Testis (tissue), 3 donors: ENCODE measurements around the gene ASTN1. TPM values are rescaled to one million over a fixed set of nuclear protein-coding genes. Genes with fewer than 3 reads are reported as not detected.

Source experiments
- DNase-seq: peaks from one replicate; pipeline ENCODE4 v3.0.0-alpha.2; 2019
- H3K27ac ChIP-seq, 2 donors: fragments of 200-600 bp; sonication (generic); one replicate each; pipeline ENCODE4 v1.5.1; 2019
- H3K27me3 ChIP-seq: fragments of 200-600 bp; sonication (generic); one replicate; pipeline ENCODE4 v1.5.1; 2019
- H3K36me3 ChIP-seq: fragments of 200-600 bp; sonication (generic); one replicate; pipeline ENCODE4 v1.5.1; 2017; ENCODE audit warnings: low read depth; ENCODE audit errors: missing control alignments
- H3K4me1 ChIP-seq: fragments of 200-600 bp; sonication (generic); one replicate; pipeline ENCODE4 v1.5.1; 2019
- H3K4me3 ChIP-seq, 2 donors: fragments of 200-600 bp; sonication (generic); one replicate each; pipeline ENCODE4 v1.5.1; 2017 to 2019
- H3K9me3 ChIP-seq: fragments of 200-600 bp; sonication (generic); one replicate; pipeline ENCODE4 v1.5.1; 2017
- POLR2A ChIP-seq: fragments of 450-650 bp; IDR thresholded peaks from one replicate; pipeline ENCODE4 v1.6.1; 2017; ENCODE audit warnings: antibody characterized with exemption, mild to moderate bottlenecking, moderate library complexity
- WGBS, 2 donors: methylation state at CpG; one replicate each; pipeline ENCODE4 v1.1.5; 2018; 5-methylcytosine and 5-hydroxymethylcytosine counted together
- intact Hi-C: fragments of 100-400 bp; cut with DNase I; formaldehyde crosslinking; loops from one replicate; pipeline ENCODE4 v1.15.1; 2023; ENCODE audit warnings: low total_unique reads
- polyA plus RNA-seq: library from polyadenylated mRNA; stranded (reverse); fragments of 350-450 nt; fragmentation: Illumina TruSeq; extraction: RNeasy Lipid Tissue Mini Kit (QIAGEN cat#74804); gene quantifications from one replicate; pipeline ENCODE4 v1.2.3, GENCODE V29; 2014; ENCODE audit warnings: low read depth, low replicate concordance; ENCODE audit not compliant: insufficient read depth
- total RNA-seq, 2 donors: library from RNA; depleted of rRNA; stranded (reverse); fragments of >200 nt; gene quantifications; one replicate each; pipeline ENCODE4 v1.2.3, GENCODE V29; 2016
- TF ChIP-seq, protein P1 (sequence below), 3 experiments: fragments of 450-650 bp in 2 of 3; fragments of 200-600 bp in 1 of 3; sonication (generic) in 1 of 3; IDR thresholded peaks; one replicate each; pipeline ENCODE4 v1.5.1; 2016 to 2019; ENCODE audit warnings: antibody characterized with exemption in 3 of 3, mild to moderate bottlenecking in 2 of 3, moderate library complexity in 1 of 3

The ASTN1 gene
- total and polyA plus RNA-seq, 3 donors from 2014 or later = 1.2 to 2.7 (median 2.1) TPM

DNA sequence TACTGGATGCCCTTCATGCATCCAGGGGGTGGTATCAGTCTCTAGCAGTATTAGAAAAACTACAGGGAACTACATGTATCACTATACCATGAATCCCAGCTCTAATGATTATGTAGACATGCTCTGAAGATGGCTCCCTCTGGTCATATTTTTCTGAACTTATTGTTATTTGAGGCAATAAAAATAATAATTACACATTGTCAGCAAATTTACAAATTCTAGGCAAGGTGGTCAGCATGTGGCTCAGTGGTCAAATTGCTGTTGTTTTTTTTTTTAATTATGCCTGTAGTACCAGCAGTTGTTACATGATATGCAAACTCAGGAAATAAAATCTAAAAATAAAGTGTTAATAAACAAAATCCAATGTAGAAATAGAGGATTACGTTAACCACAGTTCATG is 22.5 kb downstream of the ASTN1 start:
- no peak for TF ChIP-seq POLR2A
- TF ChIP-seq, protein P1, sequence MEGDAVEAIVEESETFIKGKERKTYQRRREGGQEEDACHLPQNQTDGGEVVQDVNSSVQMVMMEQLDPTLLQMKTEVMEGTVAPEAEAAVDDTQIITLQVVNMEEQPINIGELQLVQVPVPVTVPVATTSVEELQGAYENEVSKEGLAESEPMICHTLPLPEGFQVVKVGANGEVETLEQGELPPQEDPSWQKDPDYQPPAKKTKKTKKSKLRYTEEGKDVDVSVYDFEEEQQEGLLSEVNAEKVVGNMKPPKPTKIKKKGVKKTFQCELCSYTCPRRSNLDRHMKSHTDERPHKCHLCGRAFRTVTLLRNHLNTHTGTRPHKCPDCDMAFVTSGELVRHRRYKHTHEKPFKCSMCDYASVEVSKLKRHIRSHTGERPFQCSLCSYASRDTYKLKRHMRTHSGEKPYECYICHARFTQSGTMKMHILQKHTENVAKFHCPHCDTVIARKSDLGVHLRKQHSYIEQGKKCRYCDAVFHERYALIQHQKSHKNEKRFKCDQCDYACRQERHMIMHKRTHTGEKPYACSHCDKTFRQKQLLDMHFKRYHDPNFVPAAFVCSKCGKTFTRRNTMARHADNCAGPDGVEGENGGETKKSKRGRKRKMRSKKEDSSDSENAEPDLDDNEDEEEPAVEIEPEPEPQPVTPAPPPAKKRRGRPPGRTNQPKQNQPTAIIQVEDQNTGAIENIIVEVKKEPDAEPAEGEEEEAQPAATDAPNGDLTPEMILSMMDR (IDR thresholded peaks at IDR 0.05) = no peak
- Histone ChIP-seq H3K36me3 (no peaks in the 10 kb centered on the region), H3K4me3 (no peak overlapping the region), H3K27ac (no peak overlapping the region), H3K9me3 (no peaks in the 10 kb centered on the region), H3K4me1 (no peaks in the 10 kb centered on the region), H3K27me3 (no peaks in the 10 kb centered on the region)
- intact Hi-C loops = no loop called here
- DNase-seq = no peak
- 59 to 91% methylated on average over 1 of the region's 1 CpG for WGBS, 2 donors

DNA sequence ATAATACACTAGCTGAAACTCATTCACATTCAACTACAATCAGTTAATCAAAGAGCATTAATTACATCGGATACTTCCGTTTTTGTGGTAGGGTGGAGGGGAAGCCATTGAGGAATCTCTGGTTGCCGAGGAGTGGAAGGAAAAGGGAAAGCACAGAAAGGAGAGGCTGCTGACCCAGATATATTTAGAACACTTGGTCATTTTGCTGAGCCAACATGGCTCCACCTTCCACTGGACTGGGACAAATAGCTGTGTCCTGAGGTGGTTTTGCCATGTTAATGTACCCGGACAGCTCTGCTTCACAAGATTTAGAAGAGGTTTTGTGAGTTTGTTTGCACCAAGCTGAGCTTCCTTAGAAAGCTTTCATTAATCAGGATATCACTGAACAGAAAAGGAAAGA is 26.2 kb downstream of the ASTN1 start:
- WGBS, 2 donors = 91% methylated on average over 4 of the region's 4 CpGs
- Histone ChIP-seq H3K9me3 (no peaks in the 10 kb centered on the region), H3K27me3 (no peaks in the 10 kb centered on the region), H3K36me3 (no peaks in the 10 kb centered on the region), H3K4me3 (no peak overlapping the region), H3K4me1 (no peaks in the 10 kb centered on the region), H3K27ac (no peak overlapping the region)
- intact Hi-C loops = no loop called here
- DNase-seq = no peak
- no peak for TF ChIP-seq POLR2A
- TF ChIP-seq, protein P1 (IDR thresholded peaks at IDR 0.05) = no peak

DNA sequence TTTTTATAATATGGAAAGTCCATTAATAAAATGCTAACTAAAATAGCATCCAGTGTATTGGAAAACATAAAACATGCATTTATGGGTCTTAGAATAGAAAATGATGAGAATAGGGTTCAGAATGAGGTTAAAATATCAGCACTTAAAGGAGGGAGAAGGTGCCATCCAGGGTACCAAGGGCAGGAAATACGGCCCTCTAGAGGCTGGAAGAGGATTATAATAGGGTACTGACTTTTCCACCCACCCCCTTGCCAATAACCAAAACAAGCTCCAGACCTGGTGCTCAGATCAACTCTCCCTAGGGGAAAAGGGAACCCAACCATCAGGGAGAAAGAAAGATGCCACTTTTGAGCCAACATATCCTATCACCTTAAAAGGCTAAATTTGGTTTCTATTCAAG is 26.7 kb downstream of the ASTN1 start:
- Histone ChIP-seq H3K27me3 (no peaks in the 10 kb centered on the region), H3K4me1 (no peaks in the 10 kb centered on the region), H3K27ac (no peak overlapping the region), H3K4me3 (no peak overlapping the region), H3K36me3 (no peaks in the 10 kb centered on the region), H3K9me3 (no peaks in the 10 kb centered on the region)
- no peak for TF ChIP-seq POLR2A
- DNase-seq = no peak
- intact Hi-C loops = no loop called here
- WGBS, 2 donors = 75% methylated on average over 1 of the region's 1 CpG

DNA sequence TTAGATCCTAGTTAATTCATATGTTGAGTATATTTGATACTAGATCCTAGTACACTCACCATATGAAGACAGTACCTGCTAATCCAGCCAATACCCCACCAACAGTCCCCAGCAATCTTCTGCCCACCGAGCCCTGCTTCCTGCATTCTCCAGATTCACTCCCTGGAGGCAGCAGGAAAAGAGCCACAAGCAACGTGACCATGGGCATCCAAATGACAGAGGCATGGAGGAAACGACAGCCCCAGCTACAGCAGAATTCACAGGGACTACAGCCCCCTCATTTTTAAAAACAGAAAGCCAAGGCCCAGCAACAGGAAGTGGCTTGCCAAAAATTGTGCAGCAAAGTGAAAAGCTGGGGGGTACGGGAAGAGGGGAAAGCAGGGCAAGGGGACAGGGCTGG is 29.3 kb downstream of the ASTN1 start:
- no peaks in the 10 kb centered on the region for H3K36me3 ChIP-seq
- DNase-seq = no peak

DNA sequence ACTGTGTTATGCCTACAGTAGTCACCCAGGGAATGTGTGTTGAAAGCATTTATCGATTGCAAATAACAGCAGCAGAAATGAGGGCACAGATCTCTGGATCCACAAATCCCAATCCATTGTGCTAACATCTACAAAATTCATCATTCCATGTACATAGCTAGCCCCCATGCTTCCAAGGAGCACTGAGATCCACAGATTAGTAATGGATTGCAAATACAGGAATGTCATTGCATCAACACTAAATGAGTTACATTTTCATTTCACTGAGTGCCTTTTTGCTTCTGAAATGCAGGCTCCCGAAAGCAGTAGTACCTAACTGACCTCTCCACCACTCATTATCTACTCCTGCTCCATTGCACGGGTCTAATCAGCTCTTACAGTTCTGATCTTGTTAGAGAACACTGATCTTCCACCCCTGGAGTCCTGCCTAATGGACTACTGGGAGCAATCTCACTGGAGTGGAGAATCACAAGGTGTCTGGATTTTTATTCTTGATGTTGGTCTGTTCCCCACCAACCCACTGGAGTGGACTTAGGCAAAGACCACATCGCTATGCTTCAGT is 30.5 kb downstream of the ASTN1 start:
- no peaks in the 10 kb centered on the region for H3K4me1 ChIP-seq
- no peak overlapping the region for H3K27ac ChIP-seq
- TF ChIP-seq POLR2A = no peak
- TF ChIP-seq, protein P1 (IDR thresholded peaks at IDR 0.05) = no peak
- intact Hi-C loops = no loop called here
- no peak overlapping the region for H3K4me3 ChIP-seq
- H3K36me3 ChIP-seq = no peaks in the 10 kb centered on the region
- H3K9me3 ChIP-seq = no peaks in the 10 kb centered on the region
- 70 to 80% methylated on average over 4 of the region's 4 CpGs for WGBS, 2 donors
- no peaks in the 10 kb centered on the region for H3K27me3 ChIP-seq
- no peak for DNase-seq

More for the DNA sequence above, 29.3 kb downstream of the ASTN1 start:
- intact Hi-C loops = no loop called here
- H3K4me3 ChIP-seq = no peak overlapping the region
- WGBS, 2 donors = 73% methylated on average over 4 of the region's 4 CpGs
- H3K27ac ChIP-seq = no peak overlapping the region
- no peaks in the 10 kb centered on the region for H3K27me3 ChIP-seq
- no peak for TF ChIP-seq POLR2A
- TF ChIP-seq, protein P1 (IDR thresholded peaks at IDR 0.05) = no peak
- no peaks in the 10 kb centered on the region for H3K9me3 ChIP-seq
- H3K4me1 ChIP-seq = no peaks in the 10 kb centered on the region
